Karpas-422 (cell line): ENCODE data around the gene FAM118B. TPM values are rescaled to one million over a fixed set of nuclear protein-coding genes. Genes with fewer than 3 reads are reported as not detected.

Source experiments
- DNase-seq: peaks from one replicate; pipeline ENCODE4 v3.0.0-alpha.2; 2015
- H2AFZ ChIP-seq: fragments of 200-600 bp; sonication (generic); 2 replicates; pipeline ENCODE4 v1.6.1; 2014; ENCODE audit warnings: antibody characterized with exemption, low read length, mixed read lengths
- H3K27ac ChIP-seq: fragments of 200-600 bp; sonication (generic); 2 replicates; pipeline ENCODE4 v1.5.1; 2014; ENCODE audit warnings: mild to moderate bottlenecking, low read length, moderate library complexity
- H3K27me3 ChIP-seq: fragments of 200-600 bp; sonication (generic); 2 replicates; pipeline ENCODE4 v1.6.1; 2014; ENCODE audit warnings: low read length, mixed read lengths
- H3K36me3 ChIP-seq: fragments of 200-600 bp; sonication (generic); 2 replicates; pipeline ENCODE4 v1.6.1; 2014; ENCODE audit warnings: low read length, mixed read lengths; ENCODE audit not compliant: insufficient read depth
- H3K4me1 ChIP-seq: fragments of 200-600 bp; sonication (generic); 2 replicates; pipeline ENCODE4 v1.6.1; 2014; ENCODE audit warnings: mild to moderate bottlenecking, low read length, mixed read lengths
- H3K4me2 ChIP-seq: fragments of 200-600 bp; sonication (generic); 2 replicates; pipeline ENCODE4 v1.6.1; 2014; ENCODE audit warnings: low read length, low read depth, mild to moderate bottlenecking; ENCODE audit not compliant: poor library complexity, severe bottlenecking
- H3K4me3 ChIP-seq: fragments of 200-600 bp; sonication (generic); 2 replicates; pipeline ENCODE4 v1.5.1; 2014; ENCODE audit warnings: mild to moderate bottlenecking, antibody characterized with exemption, low read length, mixed read lengths
- H3K79me2 ChIP-seq: fragments of 200-600 bp; sonication (generic); 2 replicates; pipeline ENCODE4 v1.6.1; 2014; ENCODE audit warnings: mild to moderate bottlenecking, low read length, mixed read lengths
- H3K9ac ChIP-seq: fragments of 200-600 bp; sonication (generic); 2 replicates; pipeline ENCODE4 v1.6.0; 2014; ENCODE audit warnings: low read length
- H3K9me2 ChIP-seq: fragments of 200-600 bp; sonication (generic), shearing (Covaris generic); replicated peaks from 2 replicates; pipeline ENCODE4 v1.6.0; 2014; ENCODE audit warnings: mild to moderate bottlenecking, low read length, moderate library complexity; ENCODE audit not compliant: insufficient read depth
- H3K9me3 ChIP-seq: fragments of 300-700, 200-600 bp; sonication (generic); 2 replicates; pipeline ENCODE4 v1.6.1; 2014; ENCODE audit warnings: low read length, mixed read lengths
- H4K20me1 ChIP-seq: fragments of 200-600 bp; sonication (generic); 2 replicates; pipeline ENCODE4 v1.6.1; 2014; ENCODE audit warnings: mild to moderate bottlenecking, antibody characterized with exemption, low read length, low read depth; ENCODE audit not compliant: insufficient read depth
- total RNA-seq: library from RNA; depleted of rRNA; stranded (reverse); fragments of >200 nt; shearing (Covaris generic); gene quantifications from 2 replicates; pipeline ENCODE4 v1.2.3, GENCODE V29; 2014; ENCODE audit warnings: low replicate concordance

FAM118B gene
- total RNA-seq, 1 experiment from 2014 or later, result 14.8 TPM

DNA sequence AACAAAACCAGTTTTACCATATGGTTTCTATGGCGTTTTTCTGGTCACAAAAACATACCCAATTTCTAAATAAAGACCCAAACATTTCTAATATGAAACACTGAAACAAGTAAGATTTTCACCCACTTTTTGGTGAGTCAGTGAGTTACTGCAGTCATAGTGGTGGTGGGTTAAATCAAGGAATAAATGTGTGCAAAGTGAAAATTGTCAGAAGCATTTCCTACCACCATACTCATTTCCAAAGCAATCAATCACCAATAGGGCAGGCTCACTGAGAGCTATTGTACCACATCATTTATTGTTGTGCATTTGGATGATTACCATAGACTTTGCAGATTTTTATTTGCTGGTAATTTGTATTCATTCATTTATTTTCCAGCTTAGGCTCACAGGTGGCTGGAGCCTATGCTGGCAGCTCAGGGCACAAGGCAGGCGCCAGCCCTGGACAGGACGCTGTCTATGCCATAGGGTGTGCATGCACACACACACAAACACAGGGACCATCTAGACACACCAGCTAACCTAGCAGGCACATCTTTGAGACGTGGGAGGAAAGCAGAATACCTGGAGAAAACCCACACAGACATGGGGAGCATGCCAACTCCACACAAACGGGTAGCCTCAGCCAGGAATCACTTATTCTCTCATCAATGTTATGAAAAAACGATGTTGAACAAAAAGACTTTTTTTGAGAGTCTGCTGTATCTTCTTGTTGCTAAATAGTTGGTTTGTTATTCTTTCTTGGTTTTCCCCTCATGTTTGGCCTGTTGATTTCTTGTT lies 5.1 kb downstream of the FAM118B start:
- peaks cover 3% of the 10 kb centered on the region; the same call in 1 of the 2 replicates for H3K79me2 ChIP-seq
- H3K36me3 ChIP-seq, result no peaks in the 10 kb centered on the region
- H3K4me1 ChIP-seq, result peaks cover 15% of the 10 kb centered on the region
- no peaks in the 10 kb centered on the region for H3K9me2 ChIP-seq
- no peak overlapping the region for H3K4me3 ChIP-seq
- H3K27me3 ChIP-seq, result no peaks in the 10 kb centered on the region
- H3K9ac ChIP-seq, result no peak overlapping the region
- H3K9me3 ChIP-seq, result no peaks in the 10 kb centered on the region
- 0 out of 2 replicates have a peak, but pooled peaks cover 3% of the 10 kb centered on the region for H4K20me1 ChIP-seq
- no peak overlapping the region for H3K4me2 ChIP-seq
- DNase-seq, result no peak
- H3K27ac ChIP-seq, result no peak overlapping the region
- no peak overlapping the region for H2AFZ ChIP-seq

DNA sequence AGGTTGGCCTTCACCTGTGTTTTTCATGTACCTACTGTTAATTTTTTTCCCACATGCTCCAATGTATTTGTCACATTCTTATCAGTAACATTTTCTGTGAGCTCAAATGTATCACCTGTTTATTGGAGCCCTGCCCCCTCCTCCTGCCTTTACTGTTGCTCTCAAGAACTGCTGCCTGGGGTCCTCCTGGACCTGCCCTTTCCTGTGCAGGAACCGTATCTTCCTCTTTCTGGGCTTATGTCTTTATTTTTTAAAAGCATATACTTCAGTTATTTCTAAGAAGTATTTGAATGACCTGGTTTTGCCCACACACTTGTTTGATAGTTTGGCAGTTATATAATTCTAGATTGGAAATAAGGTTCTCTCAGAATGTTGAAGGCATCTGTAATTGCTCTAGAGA lies 5.9 kb downstream of the FAM118B start:
- no peaks in the 10 kb centered on the region for H3K79me2 ChIP-seq

GRCh38 chr11:126219547-126219946 lies 8.0 kb downstream of the FAM118B start:
- Histone ChIP-seq H3K4me3 (no peak overlapping the region), H3K27ac (no peak overlapping the region), H3K4me2 (no peak overlapping the region), H3K4me1 (peaks cover 8% of the 10 kb centered on the region), H2AFZ (no peak overlapping the region), H3K9me3 (no peaks in the 10 kb centered on the region), H3K36me3 (no peaks in the 10 kb centered on the region), H3K9me2 (no peaks in the 10 kb centered on the region), H3K9ac (no peak overlapping the region), H3K27me3 (no peaks in the 10 kb centered on the region), H3K79me2 (no peaks in the 10 kb centered on the region), H4K20me1 (no peaks in the 10 kb centered on the region)
- DNase-seq, result no peak

More for the DNA sequence above, 5.9 kb downstream of the FAM118B start:
- H4K20me1 ChIP-seq, result 0 out of 2 replicates have a peak, but pooled peaks cover 1% of the 10 kb centered on the region
- H3K9ac ChIP-seq, result no peak overlapping the region
- no peaks in the 10 kb centered on the region for H3K9me3 ChIP-seq
- H3K4me2 ChIP-seq, result no peak overlapping the region
- no peaks in the 10 kb centered on the region for H3K36me3 ChIP-seq
- H2AFZ ChIP-seq, result no peak overlapping the region
- no peaks in the 10 kb centered on the region for H3K9me2 ChIP-seq
- H3K4me1 ChIP-seq, result peaks cover 10% of the 10 kb centered on the region
- DNase-seq, result no peak
- no peak overlapping the region for H3K4me3 ChIP-seq
- no peaks in the 10 kb centered on the region for H3K27me3 ChIP-seq
- no peak overlapping the region for H3K27ac ChIP-seq

- H3K27me3 ChIP-seq, result no peaks in the 10 kb centered on the region
- H2AFZ ChIP-seq, result no peak overlapping the region
- no peak overlapping the region for H3K4me2 ChIP-seq
- H3K36me3 ChIP-seq, result no peaks in the 10 kb centered on the region
- H3K9me3 ChIP-seq, result no peaks in the 10 kb centered on the region
- H3K9ac ChIP-seq, result no peak overlapping the region
- H3K9me2 ChIP-seq, result no peaks in the 10 kb centered on the region
- H3K4me1 ChIP-seq, result no peaks in the 10 kb centered on the region
- DNase-seq, result no peak
- H3K27ac ChIP-seq, result no peak overlapping the region
- no peaks in the 10 kb centered on the region for H3K79me2 ChIP-seq
- no peak overlapping the region for H3K4me3 ChIP-seq
- no peaks in the 10 kb centered on the region for H4K20me1 ChIP-seq
Measured at GRCh38 chr11:126224647-126225294, 13.2 kb downstream of the FAM118B start.

DNA sequence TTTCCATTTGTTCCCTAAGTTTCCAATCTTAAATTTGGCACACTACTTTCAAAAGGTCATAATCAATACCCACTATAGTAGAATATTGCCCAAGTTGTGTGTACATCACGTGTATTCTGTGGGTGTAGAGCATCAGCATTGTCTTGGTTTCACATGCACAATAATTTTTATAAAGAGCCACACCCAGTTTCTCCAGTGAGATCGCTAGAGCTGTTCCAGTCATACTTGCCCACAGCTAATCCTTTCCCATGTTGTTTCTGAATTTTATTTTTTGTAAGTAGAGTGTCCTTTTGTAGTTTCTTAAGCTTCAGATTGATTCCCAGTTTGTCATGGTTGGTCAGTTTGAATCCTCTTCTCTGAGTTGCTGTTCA lies 13.7 kb downstream of the FAM118B start:
- H3K79me2 ChIP-seq, result no peaks in the 10 kb centered on the region
- no peaks in the 10 kb centered on the region for H3K9me2 ChIP-seq

DNA sequence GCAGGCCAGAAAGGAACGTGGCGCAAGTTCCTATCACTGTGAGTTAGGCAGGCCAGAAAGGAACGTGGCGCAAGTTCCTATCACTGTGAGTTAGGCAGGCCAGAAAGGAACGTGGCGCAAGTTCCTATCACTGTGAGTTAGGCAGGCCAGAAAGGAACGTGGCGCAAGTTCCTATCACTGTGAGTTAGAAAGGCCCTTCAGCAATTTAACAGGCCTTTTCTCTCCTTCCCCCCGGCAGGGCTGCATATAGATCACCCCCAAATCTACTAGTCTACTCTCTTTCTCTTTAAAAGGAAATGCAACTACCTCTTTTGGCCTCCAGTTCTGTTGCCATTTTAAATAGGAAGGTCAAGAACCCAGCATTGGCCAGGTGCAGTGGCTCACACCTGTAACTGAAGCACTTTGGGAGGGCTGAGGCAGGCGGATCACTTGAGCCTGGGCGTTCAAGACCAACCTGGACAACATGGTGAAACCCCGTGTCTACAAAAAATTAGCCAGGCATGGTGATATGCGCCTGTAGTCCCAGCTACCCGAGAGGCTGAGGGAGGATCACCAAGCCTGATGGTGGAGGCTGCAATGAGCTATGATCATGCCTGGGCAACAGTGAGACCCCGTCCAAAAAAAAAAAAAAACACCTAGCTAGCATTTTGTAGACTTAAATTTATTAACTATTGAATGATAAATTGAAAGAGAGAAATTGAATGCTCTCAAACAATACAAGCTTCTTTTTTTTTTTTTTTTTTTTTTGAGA lies 14.9 kb downstream of the FAM118B start:
- H3K4me1 ChIP-seq, result no peaks in the 10 kb centered on the region
- H3K9ac ChIP-seq, result no peak overlapping the region
- H3K4me2 ChIP-seq, result no peak overlapping the region
- no peaks in the 10 kb centered on the region for H3K79me2 ChIP-seq
- no peak overlapping the region for H3K27ac ChIP-seq
- DNase-seq, result no peak
- no peaks in the 10 kb centered on the region for H3K9me2 ChIP-seq
- no peaks in the 10 kb centered on the region for H3K27me3 ChIP-seq
- no peak overlapping the region for H3K4me3 ChIP-seq
- no peaks in the 10 kb centered on the region for H4K20me1 ChIP-seq
- no peaks in the 10 kb centered on the region for H3K36me3 ChIP-seq
- H3K9me3 ChIP-seq, result no peaks in the 10 kb centered on the region
- no peak overlapping the region for H2AFZ ChIP-seq

More for the DNA sequence above, 13.7 kb downstream of the FAM118B start:
- Histone ChIP-seq H3K4me3 (no peak overlapping the region), H3K9ac (no peak overlapping the region), H3K4me1 (no peaks in the 10 kb centered on the region), H3K9me3 (no peaks in the 10 kb centered on the region), H3K27me3 (no peaks in the 10 kb centered on the region), H3K36me3 (no peaks in the 10 kb centered on the region), H3K27ac (no peak overlapping the region), H2AFZ (no peak overlapping the region), H3K4me2 (no peak overlapping the region), H4K20me1 (no peaks in the 10 kb centered on the region)
- DNase-seq, result no peak

DNA sequence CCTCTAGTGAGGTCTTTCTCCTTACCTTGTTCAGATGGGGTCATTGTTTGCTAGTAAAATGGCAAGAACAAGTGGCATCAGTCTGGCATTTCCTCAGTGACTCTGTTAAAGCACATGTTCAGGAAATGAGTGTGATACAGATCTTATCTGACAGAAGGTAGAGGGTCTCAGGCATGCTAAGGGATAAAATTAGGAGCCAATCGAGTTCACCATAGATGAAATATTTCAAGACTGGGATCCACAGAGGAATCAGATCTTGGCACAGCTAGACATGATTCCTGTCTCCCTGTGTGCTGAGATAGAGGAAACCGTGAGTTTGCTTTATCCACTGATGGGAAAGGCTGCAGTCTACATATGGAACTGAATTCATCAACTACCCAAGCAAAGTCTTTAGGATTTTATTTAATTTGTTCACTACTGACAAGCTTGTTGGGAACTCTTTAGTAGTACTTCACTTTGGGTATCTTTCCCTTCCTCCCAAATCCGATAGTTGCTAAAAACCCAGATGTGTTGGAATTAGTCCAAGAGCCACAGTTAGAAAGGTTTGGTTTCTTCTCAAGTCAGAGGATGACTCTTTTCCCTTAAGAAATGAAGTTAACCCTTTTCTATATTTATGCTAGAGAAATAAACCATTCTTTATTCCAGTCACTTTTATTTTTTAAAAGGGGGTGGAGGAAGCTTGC lies 18.4 kb downstream of the FAM118B start:
- no peaks in the 10 kb centered on the region for H3K27me3 ChIP-seq
- no peaks in the 10 kb centered on the region for H3K9me2 ChIP-seq
- DNase-seq, result no peak
- no peak overlapping the region for H3K4me2 ChIP-seq
- H3K9me3 ChIP-seq, result no peaks in the 10 kb centered on the region
- H3K4me1 ChIP-seq, result no peaks in the 10 kb centered on the region
- H3K79me2 ChIP-seq, result no peaks in the 10 kb centered on the region
- no peak overlapping the region for H3K27ac ChIP-seq
- H3K9ac ChIP-seq, result no peak overlapping the region
- no peaks in the 10 kb centered on the region for H3K36me3 ChIP-seq
- no peaks in the 10 kb centered on the region for H4K20me1 ChIP-seq
- H2AFZ ChIP-seq, result no peak overlapping the region
- no peak overlapping the region for H3K4me3 ChIP-seq
